GM23338 (cell line): ENCODE measurements around the gene KAZN. TPM values are rescaled to one million over a fixed set of nuclear protein-coding genes. Genes with fewer than 3 reads are reported as not detected.

ENCODE experiments used
- ATAC-seq: fragments of 200-7000 bp; cut with Tn5 transposase; 3 replicates; pipeline ENCODE4 v1.9.1; 2020
- DNase-seq: peaks from one replicate; pipeline ENCODE4 v3.0.0-alpha.2; 2015; ENCODE audit warnings: low spot score
- H2AFZ ChIP-seq: fragments of 200-600 bp; sonication (generic); 2 replicates; pipeline ENCODE4 v1.8.0; 2016; ENCODE audit warnings: antibody characterized with exemption, mild to moderate bottlenecking, moderate library complexity
- H3F3A ChIP-seq: fragments of 200-600 bp; sonication (generic); replicated peaks from 2 replicates; pipeline ENCODE4 v1.8.0; 2017; ENCODE audit warnings: antibody characterized with exemption, mixed run types, low read depth
- H3K27ac ChIP-seq: fragments of 200-600 bp; sonication (generic); 2 replicates; pipeline ENCODE4 v1.6.1; 2016; ENCODE audit warnings: low read depth
- H3K27me3 ChIP-seq: fragments of 200-600 bp; sonication (generic); 2 replicates; pipeline ENCODE4 v1.8.0; 2016; ENCODE audit warnings: mild to moderate bottlenecking, mixed run types, moderate library complexity; ENCODE audit not compliant: insufficient read depth
- H3K36me3 ChIP-seq: fragments of 200-600 bp; sonication (generic); 2 replicates; pipeline ENCODE4 v1.8.0; 2016; ENCODE audit warnings: mild to moderate bottlenecking; ENCODE audit not compliant: insufficient read depth
- H3K4me1 ChIP-seq: fragments of 200-600 bp; sonication (generic); 2 replicates; pipeline ENCODE4 v1.8.0; 2016; ENCODE audit warnings: mild to moderate bottlenecking, moderate library complexity; ENCODE audit not compliant: insufficient read depth
- H3K4me2 ChIP-seq: fragments of 200-600 bp; sonication (generic); 2 replicates; pipeline ENCODE4 v1.7.1; 2017; ENCODE audit warnings: mixed run types
- H3K4me3 ChIP-seq: fragments of 200-600 bp; sonication (generic); 2 replicates; pipeline ENCODE4 v1.6.1; 2016; ENCODE audit warnings: mixed run types
- H3K79me2 ChIP-seq: fragments of 200-600 bp; sonication (generic); replicated peaks from 2 replicates; pipeline ENCODE4 v1.8.0; 2017; ENCODE audit warnings: mild to moderate bottlenecking; ENCODE audit not compliant: insufficient read depth
- H3K9me2 ChIP-seq: fragments of 200-600 bp; sonication (generic); 2 replicates; pipeline ENCODE4 v1.8.0; 2017; ENCODE audit not compliant: insufficient read depth
- H4K20me1 ChIP-seq: fragments of 200-600 bp; sonication (generic); replicated peaks from 2 replicates; pipeline ENCODE4 v1.8.0; 2017; ENCODE audit warnings: mild to moderate bottlenecking; ENCODE audit not compliant: insufficient read depth
- H3K27ac Mint-ChIP-seq: 2 replicates; pipeline ENCODE4 v1.8.0; 2020; ENCODE audit warnings: inconsistent platforms, mild to moderate bottlenecking, moderate library complexity, mixed read lengths
- H3K27me3 Mint-ChIP-seq: 3 replicates; pipeline ENCODE4 v1.8.0; 2022; ENCODE audit warnings: low read depth, mild to moderate bottlenecking, moderate library complexity, mixed read lengths, inconsistent platforms; ENCODE audit not compliant: insufficient read depth, poor library complexity
- H3K36me3 Mint-ChIP-seq: 3 replicates; pipeline ENCODE4 v1.8.0; 2021; ENCODE audit warnings: low read depth, mild to moderate bottlenecking, inconsistent platforms, moderate library complexity, mixed read lengths
- H3K4me1 Mint-ChIP-seq: 3 replicates; pipeline ENCODE4 v1.8.0; 2020; ENCODE audit warnings: mild to moderate bottlenecking, inconsistent platforms, mixed read lengths
- H3K4me3 Mint-ChIP-seq: 3 replicates; pipeline ENCODE4 v1.8.0; 2021; ENCODE audit warnings: moderate library complexity, mild to moderate bottlenecking, inconsistent platforms, mixed read lengths
- H3K9me3 Mint-ChIP-seq: 3 replicates; pipeline ENCODE4 v1.8.0; 2020; ENCODE audit warnings: moderate library complexity, mild to moderate bottlenecking, inconsistent platforms, mixed read lengths
- EZH2 ChIP-seq: fragments of 200-600 bp; sonication (generic); IDR thresholded peaks from one replicate; pipeline ENCODE4 v1.8.0; 2017; ENCODE audit warnings: antibody characterized with exemption, mild to moderate bottlenecking, low read depth; ENCODE audit not compliant: unreplicated experiment
- EZH2phosphoT487 ChIP-seq: fragments of 200-600 bp; sonication (generic); IDR thresholded peaks from one replicate; pipeline ENCODE4 v1.8.1; 2018; ENCODE audit warnings: antibody characterized with exemption; ENCODE audit not compliant: unreplicated experiment
- POLR2AphosphoS5 ChIP-seq: IDR thresholded peaks from 2 replicates; pipeline ENCODE4 v1.6.1; 2016; ENCODE audit warnings: antibody characterized with exemption, low read depth
- STAT1 ChIP-seq: IDR thresholded peaks from one replicate; pipeline ENCODE4 v1.6.1; 2016; ENCODE audit warnings: antibody characterized with exemption; ENCODE audit not compliant: unreplicated experiment
- ZNF114 ChIP-seq: fragments of 250-450 bp; sonication (Bioruptor Pico); IDR thresholded peaks from 2 replicates; pipeline ENCODE4 v1.5.0; 2020; ENCODE audit warnings: mild to moderate bottlenecking, moderate library complexity
- ZNF331 ChIP-seq: fragments of 250-450 bp; sonication (Bioruptor Pico); IDR thresholded peaks from 2 replicates; pipeline ENCODE4 v1.5.0; 2020; ENCODE audit warnings: low read depth, mild to moderate bottlenecking, moderate library complexity
- polyA plus RNA-seq: library from polyadenylated mRNA; unstranded; fragments of >200 nt; fragmentation: Nextera tagmentation; extraction: Ambion mirVana; gene quantifications from 2 replicates; pipeline ENCODE4 v1.2.1, GENCODE V29; 2016
- total RNA-seq: library from RNA; depleted of rRNA; stranded (reverse); fragments of >200 nt; shearing (Covaris generic); gene quantifications from 2 replicates; pipeline ENCODE4 v1.2.3, GENCODE V29; 2014
- TF ChIP-seq, protein P1 (sequence below): IDR thresholded peaks from one replicate; pipeline ENCODE4 v1.6.1; 2018; ENCODE audit warnings: antibody characterized with exemption; ENCODE audit not compliant: unreplicated experiment
- TF ChIP-seq, protein P2 (sequence below): fragments of 250-450 bp; sonication (Bioruptor Pico); IDR thresholded peaks from 2 replicates; pipeline ENCODE4 v1.5.0; 2020; ENCODE audit warnings: mild to moderate bottlenecking, moderate library complexity
- TF ChIP-seq, protein P3 (sequence below): IDR thresholded peaks from 2 replicates; pipeline ENCODE4 v1.6.1; 2016; ENCODE audit warnings: antibody characterized with exemption

The KAZN gene
- total and polyA plus RNA-seq, 2 experiments from 2014 or later: 9.9 to 15.0 TPM

DNA sequence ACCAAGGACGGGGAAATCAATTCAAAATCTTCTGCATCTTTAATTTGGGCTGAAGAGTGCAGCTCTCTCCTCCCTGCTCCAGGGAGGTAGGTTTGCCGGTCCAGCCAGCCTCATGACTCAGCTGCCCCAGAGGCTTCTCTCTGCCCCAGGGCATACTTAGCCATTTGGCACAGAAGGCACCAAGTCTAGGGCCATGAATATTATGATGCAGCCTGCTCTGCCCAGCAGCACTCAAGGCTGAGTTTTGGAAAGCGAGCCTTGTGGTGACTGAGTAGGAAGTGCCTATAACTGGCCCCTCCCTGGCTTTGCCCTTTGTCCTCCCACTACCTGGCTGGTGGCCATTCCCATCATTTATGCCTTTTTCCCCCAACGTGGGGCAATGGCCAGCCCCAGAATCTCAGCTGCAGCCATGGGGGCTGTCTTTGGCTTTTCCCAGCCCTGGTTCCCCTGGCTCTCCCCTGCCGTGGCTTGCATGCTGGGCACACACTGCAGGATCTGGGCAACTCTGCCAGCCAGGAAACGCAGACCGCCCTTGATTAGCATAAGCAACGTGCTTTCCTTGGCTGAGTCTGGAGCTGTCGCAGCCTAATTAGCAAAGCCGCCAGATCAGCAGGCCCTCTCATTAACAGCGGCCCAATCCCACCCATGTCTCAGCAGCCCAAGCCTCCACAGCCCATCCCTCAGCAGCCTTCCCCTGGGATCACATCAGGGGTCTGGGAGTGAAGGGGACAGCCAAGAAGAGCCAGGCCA lies 296.5 kb downstream of the KAZN start (continued):
- TF ChIP-seq, protein P1, sequence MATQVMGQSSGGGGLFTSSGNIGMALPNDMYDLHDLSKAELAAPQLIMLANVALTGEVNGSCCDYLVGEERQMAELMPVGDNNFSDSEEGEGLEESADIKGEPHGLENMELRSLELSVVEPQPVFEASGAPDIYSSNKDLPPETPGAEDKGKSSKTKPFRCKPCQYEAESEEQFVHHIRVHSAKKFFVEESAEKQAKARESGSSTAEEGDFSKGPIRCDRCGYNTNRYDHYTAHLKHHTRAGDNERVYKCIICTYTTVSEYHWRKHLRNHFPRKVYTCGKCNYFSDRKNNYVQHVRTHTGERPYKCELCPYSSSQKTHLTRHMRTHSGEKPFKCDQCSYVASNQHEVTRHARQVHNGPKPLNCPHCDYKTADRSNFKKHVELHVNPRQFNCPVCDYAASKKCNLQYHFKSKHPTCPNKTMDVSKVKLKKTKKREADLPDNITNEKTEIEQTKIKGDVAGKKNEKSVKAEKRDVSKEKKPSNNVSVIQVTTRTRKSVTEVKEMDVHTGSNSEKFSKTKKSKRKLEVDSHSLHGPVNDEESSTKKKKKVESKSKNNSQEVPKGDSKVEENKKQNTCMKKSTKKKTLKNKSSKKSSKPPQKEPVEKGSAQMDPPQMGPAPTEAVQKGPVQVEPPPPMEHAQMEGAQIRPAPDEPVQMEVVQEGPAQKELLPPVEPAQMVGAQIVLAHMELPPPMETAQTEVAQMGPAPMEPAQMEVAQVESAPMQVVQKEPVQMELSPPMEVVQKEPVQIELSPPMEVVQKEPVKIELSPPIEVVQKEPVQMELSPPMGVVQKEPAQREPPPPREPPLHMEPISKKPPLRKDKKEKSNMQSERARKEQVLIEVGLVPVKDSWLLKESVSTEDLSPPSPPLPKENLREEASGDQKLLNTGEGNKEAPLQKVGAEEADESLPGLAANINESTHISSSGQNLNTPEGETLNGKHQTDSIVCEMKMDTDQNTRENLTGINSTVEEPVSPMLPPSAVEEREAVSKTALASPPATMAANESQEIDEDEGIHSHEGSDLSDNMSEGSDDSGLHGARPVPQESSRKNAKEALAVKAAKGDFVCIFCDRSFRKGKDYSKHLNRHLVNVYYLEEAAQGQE: no peak
- TF ChIP-seq EZH2phosphoT487: no peak

DNA sequence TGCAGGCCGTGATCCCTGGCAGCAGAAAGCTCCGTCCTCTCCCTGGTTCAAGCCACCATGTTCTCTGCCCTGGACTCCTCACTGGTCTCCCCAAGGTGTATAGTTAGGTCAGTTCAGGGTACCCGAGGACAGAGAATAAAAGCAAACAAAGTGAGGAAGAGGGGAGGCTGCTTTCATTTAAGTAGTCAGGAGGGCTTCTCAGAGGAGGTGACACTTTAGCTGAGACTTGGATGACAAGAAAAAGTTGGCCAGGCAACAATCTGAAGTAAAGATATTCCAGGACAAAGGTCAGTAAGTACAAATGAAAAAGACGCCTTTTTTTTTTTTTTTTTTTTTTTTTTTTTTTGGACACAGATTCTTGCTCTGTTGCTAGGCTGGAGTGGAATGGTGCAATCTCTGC lies 297.2 kb downstream of the KAZN start:
- peaks cover 16% of the 10 kb centered on the region for H3K4me1 Mint-ChIP-seq
- no peaks in the 10 kb centered on the region; the same call in 1 of the 2 replicates for H4K20me1 ChIP-seq
- H3K4me3 Mint-ChIP-seq: no peak overlapping the region
- no peaks in the 10 kb centered on the region for H3K27me3 ChIP-seq
- no peaks in the 10 kb centered on the region for H3K36me3 Mint-ChIP-seq
- H3K4me1 ChIP-seq: peaks cover 8% of the 10 kb centered on the region; the same call in 1 of the 2 replicates
- no peak for ATAC-seq
- DNase-seq: no peak
- no peaks in the 10 kb centered on the region for H3K9me3 Mint-ChIP-seq
- H3F3A ChIP-seq: no peaks in the 10 kb centered on the region
- no peak overlapping the region for H2AFZ ChIP-seq
- no peaks in the 10 kb centered on the region for H3K36me3 ChIP-seq
- no peak overlapping the region for H3K4me2 ChIP-seq
- H3K27ac ChIP-seq: no peak overlapping the region
- peaks cover 11% of the 10 kb centered on the region for H3K27me3 Mint-ChIP-seq
- no peaks in the 10 kb centered on the region for H3K79me2 ChIP-seq
- H3K27ac Mint-ChIP-seq: no peak overlapping the region
- no peak overlapping the region for H3K4me3 ChIP-seq
- no peaks in the 10 kb centered on the region for H3K9me2 ChIP-seq
- TF ChIP-seq ZNF331 (no peak), ZNF114 (CRISPR knock-in tag) (no peak), EZH2 (no peak), POLR2AphosphoS5 (no peak), STAT1 (no peak), EZH2phosphoT487 (no peak)
- TF ChIP-seq, protein P2, sequence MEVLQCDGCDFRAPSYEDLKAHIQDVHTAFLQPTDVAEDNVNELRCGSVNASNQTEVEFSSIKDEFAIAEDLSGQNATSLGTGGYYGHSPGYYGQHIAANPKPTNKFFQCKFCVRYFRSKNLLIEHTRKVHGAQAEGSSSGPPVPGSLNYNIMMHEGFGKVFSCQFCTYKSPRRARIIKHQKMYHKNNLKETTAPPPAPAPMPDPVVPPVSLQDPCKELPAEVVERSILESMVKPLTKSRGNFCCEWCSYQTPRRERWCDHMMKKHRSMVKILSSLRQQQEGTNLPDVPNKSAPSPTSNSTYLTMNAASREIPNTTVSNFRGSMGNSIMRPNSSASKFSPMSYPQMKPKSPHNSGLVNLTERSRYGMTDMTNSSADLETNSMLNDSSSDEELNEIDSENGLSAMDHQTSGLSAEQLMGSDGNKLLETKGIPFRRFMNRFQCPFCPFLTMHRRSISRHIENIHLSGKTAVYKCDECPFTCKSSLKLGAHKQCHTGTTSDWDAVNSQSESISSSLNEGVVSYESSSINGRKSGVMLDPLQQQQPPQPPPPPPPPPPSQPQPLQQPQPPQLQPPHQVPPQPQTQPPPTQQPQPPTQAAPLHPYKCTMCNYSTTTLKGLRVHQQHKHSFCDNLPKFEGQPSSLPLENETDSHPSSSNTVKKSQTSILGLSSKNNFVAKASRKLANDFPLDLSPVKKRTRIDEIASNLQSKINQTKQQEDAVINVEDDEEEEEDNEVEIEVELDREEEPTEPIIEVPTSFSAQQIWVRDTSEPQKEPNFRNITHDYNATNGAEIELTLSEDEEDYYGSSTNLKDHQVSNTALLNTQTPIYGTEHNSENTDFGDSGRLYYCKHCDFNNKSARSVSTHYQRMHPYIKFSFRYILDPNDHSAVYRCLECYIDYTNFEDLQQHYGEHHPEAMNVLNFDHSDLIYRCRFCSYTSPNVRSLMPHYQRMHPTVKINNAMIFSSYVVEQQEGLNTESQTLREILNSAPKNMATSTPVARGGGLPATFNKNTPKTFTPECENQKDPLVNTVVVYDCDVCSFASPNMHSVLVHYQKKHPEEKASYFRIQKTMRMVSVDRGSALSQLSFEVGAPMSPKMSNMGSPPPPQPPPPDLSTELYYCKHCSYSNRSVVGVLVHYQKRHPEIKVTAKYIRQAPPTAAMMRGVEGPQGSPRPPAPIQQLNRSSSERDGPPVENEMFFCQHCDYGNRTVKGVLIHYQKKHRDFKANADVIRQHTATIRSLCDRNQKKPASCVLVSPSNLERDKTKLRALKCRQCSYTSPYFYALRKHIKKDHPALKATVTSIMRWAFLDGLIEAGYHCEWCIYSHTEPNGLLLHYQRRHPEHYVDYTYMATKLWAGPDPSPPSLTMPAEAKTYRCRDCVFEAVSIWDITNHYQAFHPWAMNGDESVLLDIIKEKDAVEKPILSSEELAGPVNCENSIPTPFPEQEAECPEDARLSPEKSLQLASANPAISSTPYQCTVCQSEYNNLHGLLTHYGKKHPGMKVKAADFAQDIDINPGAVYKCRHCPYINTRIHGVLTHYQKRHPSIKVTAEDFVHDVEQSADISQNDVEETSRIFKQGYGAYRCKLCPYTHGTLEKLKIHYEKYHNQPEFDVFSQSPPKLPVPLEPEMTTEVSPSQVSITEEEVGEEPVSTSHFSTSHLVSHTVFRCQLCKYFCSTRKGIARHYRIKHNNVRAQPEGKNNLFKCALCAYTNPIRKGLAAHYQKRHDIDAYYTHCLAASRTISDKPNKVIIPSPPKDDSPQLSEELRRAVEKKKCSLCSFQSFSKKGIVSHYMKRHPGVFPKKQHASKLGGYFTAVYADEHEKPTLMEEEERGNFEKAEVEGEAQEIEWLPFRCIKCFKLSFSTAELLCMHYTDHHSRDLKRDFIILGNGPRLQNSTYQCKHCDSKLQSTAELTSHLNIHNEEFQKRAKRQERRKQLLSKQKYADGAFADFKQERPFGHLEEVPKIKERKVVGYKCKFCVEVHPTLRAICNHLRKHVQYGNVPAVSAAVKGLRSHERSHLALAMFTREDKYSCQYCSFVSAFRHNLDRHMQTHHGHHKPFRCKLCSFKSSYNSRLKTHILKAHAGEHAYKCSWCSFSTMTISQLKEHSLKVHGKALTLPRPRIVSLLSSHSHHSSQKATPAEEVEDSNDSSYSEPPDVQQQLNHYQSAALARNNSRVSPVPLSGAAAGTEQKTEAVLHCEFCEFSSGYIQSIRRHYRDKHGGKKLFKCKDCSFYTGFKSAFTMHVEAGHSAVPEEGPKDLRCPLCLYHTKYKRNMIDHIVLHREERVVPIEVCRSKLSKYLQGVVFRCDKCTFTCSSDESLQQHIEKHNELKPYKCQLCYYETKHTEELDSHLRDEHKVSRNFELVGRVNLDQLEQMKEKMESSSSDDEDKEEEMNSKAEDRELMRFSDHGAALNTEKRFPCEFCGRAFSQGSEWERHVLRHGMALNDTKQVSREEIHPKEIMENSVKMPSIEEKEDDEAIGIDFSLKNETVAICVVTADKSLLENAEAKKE (CRISPR knock-in tag): no peak
- TF ChIP-seq, protein P3, sequence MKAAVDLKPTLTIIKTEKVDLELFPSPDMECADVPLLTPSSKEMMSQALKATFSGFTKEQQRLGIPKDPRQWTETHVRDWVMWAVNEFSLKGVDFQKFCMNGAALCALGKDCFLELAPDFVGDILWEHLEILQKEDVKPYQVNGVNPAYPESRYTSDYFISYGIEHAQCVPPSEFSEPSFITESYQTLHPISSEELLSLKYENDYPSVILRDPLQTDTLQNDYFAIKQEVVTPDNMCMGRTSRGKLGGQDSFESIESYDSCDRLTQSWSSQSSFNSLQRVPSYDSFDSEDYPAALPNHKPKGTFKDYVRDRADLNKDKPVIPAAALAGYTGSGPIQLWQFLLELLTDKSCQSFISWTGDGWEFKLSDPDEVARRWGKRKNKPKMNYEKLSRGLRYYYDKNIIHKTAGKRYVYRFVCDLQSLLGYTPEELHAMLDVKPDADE: no peak
- TF ChIP-seq, protein P1: no peak
